NCI-H510A (cell line): ENCODE measurements around the gene UCK1.
"Not testable (repeated sequence)": the region's sequence is repeated elsewhere in the genome, so short reads cannot be mapped to it uniquely, and the experiment has no call there.

Experiments used
- DNase-seq: peaks from one replicate; lab custom pipeline; 2025; lab: John Stamatoyannopoulos, UW

The UCK1 gene

GRCh38 chr9:131523451-131524435 lies 7.3 kb downstream of the UCK1 start:
- DNase-seq = no peak

- no peak for DNase-seq
Observed at GRCh38 chr9:131523086-131523388, 8.0 kb downstream of the UCK1 start.

DNA sequence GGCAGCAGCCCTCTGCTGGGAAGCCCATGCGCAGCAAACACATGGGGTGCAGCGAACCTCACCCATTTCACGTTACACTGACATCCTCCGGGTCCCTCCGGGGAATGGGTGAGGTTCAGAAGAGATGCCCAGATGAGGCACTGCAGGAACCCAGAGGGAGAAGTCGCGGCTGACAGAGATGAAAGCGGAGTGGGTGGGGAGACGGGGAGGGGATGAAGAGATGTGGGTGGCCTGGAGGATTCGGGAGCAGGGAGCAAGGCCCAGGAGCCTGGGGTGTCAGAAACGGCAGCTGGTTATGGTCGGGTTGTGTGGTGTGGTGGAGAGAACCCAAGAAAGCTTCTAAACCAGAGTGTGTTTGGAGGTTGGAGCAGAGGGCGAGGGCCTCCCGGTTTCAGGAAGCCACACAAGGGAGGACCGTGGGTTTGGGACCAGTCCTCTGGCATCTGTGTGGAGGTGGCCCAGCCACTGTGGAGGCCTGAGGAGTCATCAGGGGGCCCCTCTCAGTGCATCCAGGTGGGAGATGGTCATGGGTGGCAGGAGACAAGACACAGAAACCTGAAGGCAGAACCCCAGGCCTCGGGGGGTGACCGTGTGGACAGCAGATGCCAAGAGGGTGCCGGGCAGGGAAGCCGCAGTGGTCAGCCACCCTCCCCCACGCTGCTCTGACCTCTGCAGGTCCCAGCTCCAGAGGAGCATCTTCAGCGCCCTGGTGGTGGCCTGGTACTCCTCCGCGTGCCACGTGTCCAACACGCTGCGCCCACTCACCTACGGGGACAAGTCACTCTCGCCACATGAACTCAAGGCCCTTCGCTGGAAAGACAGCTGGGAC lies 8.6 kb downstream of the UCK1 start:
- no peak for DNase-seq

- DNase-seq = no peak
Observed at GRCh38 chr9:131521822-131522221, 9.2 kb downstream of the UCK1 start.

GRCh38 chr9:131521203-131521602 lies 9.9 kb downstream of the UCK1 start:
- DNase-seq = no peak

GRCh38 chr9:131520503-131520902 lies 10.6 kb downstream of the UCK1 start:
- DNase-seq = no peak

DNA sequence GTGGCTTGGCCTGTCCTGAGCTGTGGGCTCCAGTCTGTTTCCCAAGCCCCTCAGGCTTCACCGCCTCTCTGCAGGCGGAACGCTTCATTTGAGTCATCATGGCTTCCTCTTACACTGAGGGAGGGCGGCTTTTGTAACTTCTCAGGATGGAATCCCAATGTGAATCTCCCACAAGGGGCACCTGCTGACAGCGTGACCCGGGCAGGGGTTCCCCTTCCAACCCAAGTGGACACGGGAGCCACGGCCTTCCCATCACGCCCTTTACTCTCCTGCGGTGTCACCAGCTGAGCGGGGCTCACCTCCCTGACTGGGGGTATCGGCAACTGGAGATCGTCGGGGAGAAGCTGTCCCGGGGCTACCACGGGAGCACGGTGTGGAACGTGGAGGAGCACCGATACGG lies 12.5 kb downstream of the UCK1 start:
- no peak for DNase-seq

DNA sequence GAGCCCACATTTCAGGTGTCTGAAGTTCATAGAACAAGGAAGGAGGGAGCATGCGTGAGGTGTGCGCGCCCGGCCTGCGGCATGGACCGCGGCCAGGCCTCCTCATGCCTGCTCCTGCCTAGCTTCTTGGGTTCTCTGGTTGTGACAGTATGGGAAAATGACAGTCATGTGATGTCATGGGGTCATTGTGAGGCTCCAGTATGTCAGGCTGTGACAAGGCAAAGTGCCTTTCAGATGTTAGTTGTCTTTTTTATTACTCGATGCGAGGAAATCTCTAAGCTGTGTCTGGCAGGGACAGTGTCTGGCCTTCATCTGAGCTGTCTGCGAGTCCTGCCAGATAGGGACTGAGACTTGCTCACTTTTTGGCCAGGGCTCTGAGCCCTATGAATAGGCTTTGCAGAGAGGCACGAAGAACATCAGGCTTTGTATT lies 13.3 kb downstream of the UCK1 start:
- DNase-seq = no peak

DNA sequence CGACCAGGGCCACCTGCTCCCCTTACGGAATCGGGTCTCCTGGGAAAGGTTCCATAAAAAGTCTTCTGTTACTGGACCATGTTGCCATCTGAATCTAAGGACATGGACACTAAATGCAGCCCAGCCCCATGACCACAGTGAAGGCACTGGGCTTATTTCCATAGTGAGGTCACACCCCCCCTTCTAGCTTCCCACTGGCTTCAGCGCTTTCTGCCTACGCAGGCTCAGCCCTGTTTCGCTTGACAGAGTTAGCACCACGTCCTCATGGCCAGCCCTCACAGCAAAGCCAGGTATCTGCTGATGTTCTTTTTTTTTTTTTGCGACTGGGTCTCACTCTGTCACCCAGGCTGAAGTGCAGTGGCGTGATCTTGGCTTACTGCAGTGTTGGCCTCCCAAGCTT lies 14.1 kb downstream of the UCK1 start:
- no peak for DNase-seq

GRCh38 chr9:131516100-131516499 lies 15.0 kb downstream of the UCK1 start:
- no peak for DNase-seq

GRCh38 chr9:131515559-131516031 lies 15.5 kb downstream of the UCK1 start:
- not testable (repeated sequence) for DNase-seq

DNA sequence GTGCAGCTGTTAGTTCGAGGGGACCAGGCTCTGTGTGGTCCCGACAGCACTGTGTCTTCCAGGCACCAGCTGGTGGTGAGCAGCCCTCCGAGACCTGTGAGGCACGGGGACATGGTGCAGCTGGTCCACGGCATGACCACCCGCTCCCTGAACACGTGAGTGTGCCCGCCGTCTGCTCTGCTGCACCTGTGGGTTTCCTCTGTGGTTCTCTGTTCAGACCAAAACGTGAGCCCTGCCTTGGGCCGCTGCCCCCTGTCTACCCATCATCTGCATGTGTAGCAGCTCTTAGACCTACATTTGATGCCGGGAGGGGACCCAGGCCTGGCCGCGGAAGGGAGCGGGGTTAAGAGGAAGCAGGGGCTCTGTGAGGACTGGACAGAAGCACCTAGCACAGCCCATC lies 17.9 kb downstream of the UCK1 start:
- DNase-seq = no peak

DNA sequence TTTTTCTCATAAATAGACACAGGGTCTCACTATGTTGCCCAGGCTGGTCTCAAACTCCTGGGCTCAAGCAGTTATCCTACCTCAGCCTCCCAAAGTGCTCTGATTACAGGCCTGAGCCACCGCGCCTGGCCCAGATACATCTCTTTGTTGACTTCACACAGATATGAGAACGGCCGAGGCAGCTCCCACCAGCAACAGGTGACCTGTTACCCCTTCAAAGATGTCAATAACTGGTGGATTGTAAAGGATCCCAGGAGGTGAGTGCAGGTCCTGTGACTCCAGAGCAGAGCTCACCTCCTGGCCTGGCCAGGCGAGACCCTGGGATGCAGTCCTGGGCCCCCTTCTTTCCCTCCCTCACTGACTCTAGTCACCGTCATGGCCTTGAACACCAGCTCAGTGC lies 19.2 kb downstream of the UCK1 start:
- DNase-seq = no peak

DNA sequence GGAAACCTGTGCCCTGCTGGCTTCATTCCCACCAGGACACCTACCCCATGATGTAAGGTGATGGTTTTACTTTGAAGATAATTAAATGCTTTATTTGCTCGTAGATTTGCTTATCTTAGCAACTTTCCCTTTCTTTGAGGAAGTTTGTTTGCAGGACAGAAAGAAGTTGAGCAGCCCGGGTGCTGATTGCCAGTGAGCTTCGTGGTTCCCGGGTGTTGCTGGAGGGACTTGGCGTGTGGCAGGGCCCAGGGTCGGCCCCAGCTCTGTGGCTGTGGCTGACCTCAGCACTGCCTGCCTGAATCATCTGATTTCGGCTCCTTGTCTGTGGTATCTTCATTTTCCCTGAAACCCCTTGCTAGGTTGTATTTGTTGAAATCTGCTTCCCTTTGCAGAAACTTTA lies 19.6 kb downstream of the UCK1 start:
- no peak for DNase-seq

DNA sequence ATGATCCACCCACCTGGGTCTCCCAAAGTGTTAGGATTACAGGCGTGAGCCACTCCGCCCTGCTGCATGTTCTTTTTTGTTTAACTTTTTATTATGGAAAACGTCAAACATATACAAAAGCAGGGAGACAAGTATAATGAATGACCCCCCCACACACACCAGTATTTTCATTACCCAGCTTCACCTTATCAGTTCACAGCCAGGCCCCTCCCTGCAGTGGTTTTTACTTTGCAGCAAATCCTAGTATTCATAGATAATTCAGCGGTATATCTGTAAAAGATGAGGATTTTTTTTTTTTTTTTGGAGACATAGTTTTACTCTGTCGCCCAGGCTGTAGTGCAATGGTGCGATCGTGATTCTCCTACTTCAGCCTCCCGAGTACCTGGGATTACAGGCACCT lies 26.1 kb downstream of the UCK1 start:
- no peak for DNase-seq

- no peak for DNase-seq
Observed at GRCh38 chr9:131503626-131504465, 27.2 kb downstream of the UCK1 start.

GRCh38 chr9:131502781-131503625 lies 28.1 kb downstream of the UCK1 start, which contains the start of gene POMT1:
Gene POMT1, plus strand, starts transcription at chr9:131502918. Its CDS starts 1,301 bp downstream, at chr9:131504219.
- peak; percentile 89 for DNase-seq

- no peak for DNase-seq
Observed at GRCh38 chr9:131500939-131501541, 30.0 kb downstream of the UCK1 start.

GRCh38 chr9:131500377-131500776 lies 30.7 kb downstream of the UCK1 start:
- DNase-seq = no peak

GRCh38 chr9:131499254-131499767 lies 31.8 kb downstream of the UCK1 start:
- no peak for DNase-seq
